Neural progenitor cell (in vitro differentiated cells): ENCODE results near the gene KRT13.

Experiments used
- CTCF ChIP-seq: fragments of 200-600 bp; sonication (generic); IDR thresholded peaks from 2 replicates; pipeline ENCODE4 v1.5.1; 2017; ENCODE audit warnings: antibody characterized with exemption, mild to moderate bottlenecking
- EZH2 ChIP-seq: fragments of 200-600 bp; sonication (generic); IDR thresholded peaks from 2 replicates; pipeline ENCODE4 v1.6.1; 2017; ENCODE audit warnings: antibody characterized with exemption, mild to moderate bottlenecking, moderate library complexity

GRCh38 chr17:41534899-41535546 lies 29.6 kb upstream of the KRT13 start:
- TF ChIP-seq EZH2 (no peak), CTCF (no peak)
